GM12878 (cell line): ENCODE measurements around the gene UNC5B.

Experiments used
- CBX3 ChIP-seq: fragments of 200-600 bp; sonication (generic); IDR thresholded peaks from 2 replicates; pipeline ENCODE4 v1.6.1; 2016; ENCODE audit warnings: low read depth, borderline replicate concordance
- CHD2 ChIP-seq: IDR thresholded peaks from 2 replicates; pipeline ENCODE4 v1.6.1; 2011; ENCODE audit warnings: low read depth, low read length, improper control_type of control experiment, borderline replicate concordance
- CREB1 ChIP-seq: IDR thresholded peaks from 2 replicates; pipeline ENCODE4 v1.6.1; 2012; ENCODE audit warnings: low read depth, mild to moderate bottlenecking, inconsistent platforms
- CTCF ChIP-seq, 3 experiments: IDR thresholded peaks in 2 of 3; conservative IDR thresholded peaks in 1 of 3; 2 replicates each; pipeline ENCODE4 v1.5.1; 2011; ENCODE audit warnings: low read depth in 3 of 3, low read length in 3 of 3, mild to moderate bottlenecking in 3 of 3, control low read depth in 2 of 3, moderate library complexity in 2 of 3, inconsistent platforms in 1 of 3, mixed read lengths in 1 of 3; ENCODE audit not compliant: control insufficient read depth in 2 of 3, insufficient read depth in 1 of 3; ENCODE audit errors: extremely low read depth in 1 of 3
- DPF2 ChIP-seq: fragments of 450-650 bp; IDR thresholded peaks from 2 replicates; pipeline ENCODE4 v1.6.1; 2017; ENCODE audit warnings: mild to moderate bottlenecking
- HDGF ChIP-seq: fragments of 450-650 bp; IDR thresholded peaks from 2 replicates; pipeline ENCODE4 v1.6.1; 2016; ENCODE audit warnings: antibody characterized with exemption
- POLR2AphosphoS5 ChIP-seq: IDR thresholded peaks from 2 replicates; pipeline ENCODE4 v1.6.1; 2011; ENCODE audit warnings: mild to moderate bottlenecking, low read length, inconsistent platforms
- RAD21 ChIP-seq: IDR thresholded peaks from 2 replicates; pipeline ENCODE4 v1.6.1; 2011; ENCODE audit warnings: mild to moderate bottlenecking, low read depth, low read length, moderate library complexity; ENCODE audit not compliant: insufficient read depth
- SREBF2 ChIP-seq: IDR thresholded peaks from 2 replicates; pipeline ENCODE4 v1.6.1; 2012; ENCODE audit warnings: mild to moderate bottlenecking, low read length
- SUZ12 ChIP-seq: fragments of 200-600 bp; sonication (generic); IDR thresholded peaks from one replicate; pipeline ENCODE4 v1.6.1; 2018; ENCODE audit warnings: antibody characterized with exemption, mild to moderate bottlenecking; ENCODE audit not compliant: unreplicated experiment

GRCh38 chr10:71234004-71234894 lies 21.9 kb downstream of the UNC5B start:
- TF ChIP-seq SREBF2 (no peak), CTCF (IDR thresholded peaks at IDR 0.05 in 2 of 3, conservative IDR thresholded peaks at IDR 0.05 in 1 of 3; ENCODE audit: control insufficient read depth in 2 of 3, extremely low read depth in 1 of 3, insufficient read depth in 1 of 3, low read depth in 3 of 3, low read length in 3 of 3) (no peak), CBX3 (no peak), RAD21 (no peak), CREB1 (no peak), CHD2 (no peak), DPF2 (no peak), POLR2AphosphoS5 (no peak), HDGF (no peak), SUZ12 (no peak)
